HG03342 (cell line): ENCODE measurements around the gene VWDE.

ENCODE experiments used
- ATAC-seq: cut with Tn5 transposase; IDR thresholded peaks from one replicate; pipeline ENCODE4 v1.9.1; 2021; ENCODE audit warnings: mild to moderate bottlenecking, moderate library complexity; ENCODE audit not compliant: unreplicated experiment

The VWDE gene

DNA sequence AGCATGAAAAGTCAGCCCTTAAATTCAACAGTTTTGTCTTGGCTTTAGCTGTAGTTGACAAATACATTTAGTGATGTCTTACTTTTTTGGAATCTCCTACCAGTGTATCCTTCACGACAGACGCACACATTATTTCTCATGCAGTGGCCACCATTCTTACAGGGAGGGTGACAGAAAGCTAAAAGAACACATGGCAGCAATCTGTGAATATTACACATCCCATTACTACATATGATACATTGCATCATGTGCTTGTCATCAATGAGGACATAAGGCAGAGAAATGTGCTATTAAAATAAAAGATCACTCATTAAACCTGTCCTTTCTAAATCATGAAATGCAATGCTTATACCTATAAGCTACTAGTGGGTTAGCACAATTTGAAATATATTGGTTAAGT, 66.6 kb downstream of the VWDE start:
- ATAC-seq = no peak

DNA sequence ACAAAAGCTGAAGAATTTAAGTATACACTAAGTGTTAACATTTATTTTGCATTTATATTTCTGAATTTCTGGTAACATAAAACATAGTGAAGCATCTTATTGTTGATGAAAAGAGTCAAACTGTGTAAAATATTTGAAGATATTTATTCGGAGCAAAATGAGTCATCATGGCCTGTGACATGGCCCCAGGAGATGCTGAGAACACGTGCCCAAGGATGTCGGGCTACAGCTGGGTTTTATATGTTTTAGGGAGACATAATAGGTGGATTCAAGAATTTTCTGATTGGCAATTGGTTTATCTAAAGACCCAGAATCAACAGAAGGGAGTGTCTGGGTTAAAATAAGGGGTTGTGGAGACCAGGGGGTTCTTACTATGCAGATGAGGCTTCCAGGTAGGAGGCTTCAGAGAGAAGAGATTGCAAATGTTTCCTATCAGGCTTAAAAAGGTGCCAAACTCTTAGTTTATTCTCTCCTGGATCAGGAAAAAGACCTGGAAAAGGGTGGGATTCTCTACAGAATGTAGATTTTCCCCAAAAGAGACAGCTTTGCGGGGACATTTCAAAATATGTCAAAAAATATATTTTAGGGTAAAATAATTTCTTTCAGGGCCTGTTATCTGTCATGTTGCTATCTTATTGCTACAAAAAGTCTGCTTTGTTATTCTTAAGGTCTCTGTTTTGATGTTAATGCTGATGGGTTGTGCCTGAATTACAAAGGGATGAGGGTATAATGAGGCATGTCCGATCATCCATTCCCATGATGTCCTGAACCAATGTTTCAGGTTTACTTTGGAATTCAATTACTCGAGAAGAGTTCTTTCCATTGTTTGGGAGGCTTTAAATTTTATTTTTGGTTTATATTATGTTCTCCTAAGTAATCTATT, 74.5 kb downstream of the VWDE start:
- ATAC-seq = no peak

DNA sequence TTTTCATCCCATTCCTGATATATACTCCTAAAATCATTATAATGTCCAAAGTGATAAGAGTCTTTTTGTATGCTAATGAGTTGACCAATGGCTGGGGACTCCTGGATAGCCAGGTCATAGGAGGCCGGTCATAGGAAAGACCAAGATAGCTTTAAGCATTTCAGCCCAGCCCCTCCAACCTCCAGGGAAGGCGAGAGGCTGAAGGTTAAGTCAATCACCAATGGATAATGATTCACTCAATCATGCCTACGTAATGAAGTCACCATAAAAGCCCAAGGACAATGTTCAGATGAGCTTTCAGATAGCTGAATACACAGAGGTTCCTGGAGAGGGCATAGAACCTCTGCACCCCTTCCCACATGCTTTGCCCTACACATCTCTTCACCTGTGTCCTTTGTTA, 75.7 kb downstream of the VWDE start:
- no peak for ATAC-seq

DNA sequence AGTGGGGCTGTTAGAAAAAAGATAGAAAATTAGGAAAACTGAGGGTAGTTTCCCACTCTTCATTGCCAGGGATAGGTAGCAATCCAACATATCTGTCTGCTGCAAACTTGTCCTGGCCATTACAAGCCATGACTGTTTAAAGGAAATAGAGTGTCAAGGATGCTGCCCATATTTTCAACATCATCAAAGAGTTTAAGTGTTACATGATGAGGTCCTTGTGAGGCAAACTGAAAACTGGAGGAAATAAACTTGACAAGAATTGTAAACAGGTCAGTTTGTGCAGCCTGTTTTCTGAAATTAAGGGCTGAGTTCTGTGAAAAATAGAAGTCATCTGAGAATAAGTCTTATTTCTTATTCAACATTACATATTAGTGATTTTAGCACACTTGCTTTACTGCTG, 78.0 kb downstream of the VWDE start:
- ATAC-seq = no peak

DNA sequence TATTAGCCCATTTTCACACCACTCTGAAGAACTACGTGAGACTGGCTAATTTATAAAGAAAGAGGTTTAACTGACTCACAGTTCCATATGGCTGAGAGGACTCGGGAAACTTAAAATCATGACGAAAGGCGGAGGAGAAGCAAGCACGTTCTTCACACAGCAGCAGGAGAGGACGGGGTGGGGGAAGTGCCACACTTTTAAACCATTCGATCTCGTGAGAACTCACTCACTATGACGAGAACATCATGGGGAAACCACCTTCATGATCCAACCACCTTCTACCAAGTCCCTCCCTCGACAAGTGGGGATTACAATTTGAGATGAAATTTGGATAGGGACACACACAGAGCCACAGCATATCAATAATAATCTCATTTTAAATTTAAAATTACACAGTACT, 80.2 kb downstream of the VWDE start:
- ATAC-seq = no peak

DNA sequence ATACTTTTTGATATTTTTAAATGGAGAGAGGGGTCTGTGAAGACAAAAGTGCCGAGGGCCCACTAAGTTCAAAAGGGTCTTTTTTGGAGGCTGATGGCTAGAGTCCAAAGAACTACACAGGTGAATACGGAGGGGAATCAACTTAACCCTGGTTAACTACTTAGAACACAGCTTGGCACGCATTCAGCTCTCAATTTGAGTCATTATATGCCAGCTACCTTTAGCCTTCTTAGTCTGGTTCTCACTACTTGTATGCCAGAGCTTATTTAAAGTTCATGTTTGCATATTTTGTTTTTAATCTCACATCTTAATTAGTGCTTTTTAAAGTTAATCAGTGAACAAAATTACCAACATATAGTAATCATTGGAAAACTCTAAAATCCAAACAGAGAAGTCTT, 80.8 kb downstream of the VWDE start:
- peak; percentile 45 for ATAC-seq

DNA sequence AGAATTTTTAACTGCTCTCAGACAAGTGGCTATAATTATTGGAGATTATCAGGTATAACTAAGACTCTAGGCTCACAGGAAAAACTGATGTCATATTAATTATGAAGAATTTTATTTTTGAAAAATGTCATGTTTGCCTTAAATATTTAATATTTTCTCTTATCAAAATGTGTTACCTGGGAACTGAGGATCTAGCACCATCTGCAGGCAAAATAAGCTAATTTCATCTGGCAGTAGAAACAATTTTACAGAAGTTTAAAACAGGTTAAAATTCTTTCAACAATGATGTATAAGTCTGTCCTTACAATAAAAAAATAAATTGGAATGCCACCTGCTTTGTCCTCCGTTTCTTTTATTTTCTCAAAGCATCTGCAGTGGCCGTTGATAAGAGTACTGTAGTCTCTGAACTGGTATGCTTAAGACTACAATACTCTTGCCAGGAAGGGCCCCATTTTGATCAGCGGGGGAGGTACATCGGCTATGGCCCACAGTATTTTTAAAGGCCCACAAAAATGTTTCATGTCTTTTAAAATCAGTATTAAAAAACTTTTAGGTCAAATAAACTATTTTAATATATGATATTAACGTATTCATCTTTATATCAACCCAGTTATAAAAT, 81.3 kb downstream of the VWDE start:
- ATAC-seq = no peak

DNA sequence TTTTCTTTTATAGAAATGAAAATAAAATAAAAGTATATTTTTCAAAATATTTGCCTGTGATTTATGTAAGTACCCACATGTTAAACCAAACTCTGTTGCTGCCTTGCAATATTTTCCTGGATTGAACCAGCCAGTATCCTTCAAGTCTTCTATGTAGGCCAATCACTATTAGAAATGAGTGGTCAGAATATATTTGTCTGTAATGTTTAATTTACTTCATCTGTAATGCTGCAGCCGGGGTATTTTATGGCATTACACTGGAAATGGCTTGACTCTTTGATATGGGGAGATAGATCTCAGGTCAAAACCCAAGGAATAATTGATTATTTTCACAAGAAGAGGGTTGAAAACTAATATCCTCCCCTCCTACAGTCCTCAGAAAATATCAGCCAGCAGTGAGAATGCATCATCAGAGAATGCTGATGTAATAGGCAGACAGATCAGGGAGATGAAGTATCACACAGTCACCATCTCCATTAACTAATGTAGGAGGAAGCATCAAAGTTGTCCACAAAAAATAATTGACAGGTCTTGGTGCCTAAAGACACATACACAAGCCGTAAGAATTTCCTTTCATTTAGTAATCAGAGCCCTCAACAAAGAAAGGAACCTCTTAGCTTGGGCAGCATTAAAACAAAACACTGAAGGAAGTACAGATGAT, 82.5 kb downstream of the VWDE start:
- ATAC-seq = no peak

DNA sequence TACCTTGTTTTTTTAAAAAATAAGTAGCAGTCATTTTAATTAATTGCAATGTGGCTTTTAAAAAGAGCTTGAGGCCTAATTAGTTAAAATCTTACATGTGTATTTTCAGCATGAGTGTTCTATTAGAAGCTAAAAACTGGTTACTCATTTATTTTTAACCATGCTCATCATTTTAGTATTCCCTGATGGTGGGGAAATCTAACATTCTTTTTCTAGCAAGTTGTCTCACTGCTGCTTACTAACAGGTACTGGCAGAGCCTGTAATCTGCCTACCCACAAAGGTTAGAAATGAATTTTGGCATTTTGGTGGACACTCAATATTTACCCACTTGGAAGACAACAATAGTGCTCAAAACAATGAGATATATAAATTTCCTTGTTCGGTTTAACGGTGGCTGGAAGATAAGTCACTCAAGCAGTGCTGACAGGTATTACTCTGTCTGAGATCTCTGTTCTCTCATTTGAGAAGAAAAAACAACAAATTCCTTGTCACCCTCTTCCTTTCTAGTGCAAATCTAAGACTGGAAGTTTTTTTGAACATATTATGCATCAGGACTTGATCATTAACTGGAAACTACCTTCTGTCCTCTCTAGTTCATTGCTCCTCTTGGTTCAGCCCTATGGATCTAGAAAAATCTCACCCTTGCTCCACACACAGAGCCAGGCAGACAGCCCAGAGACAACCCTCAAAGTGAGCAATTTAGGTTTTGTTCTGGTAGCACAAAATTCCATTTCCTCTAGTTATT, 83.3 kb downstream of the VWDE start:
- ATAC-seq = no peak

DNA sequence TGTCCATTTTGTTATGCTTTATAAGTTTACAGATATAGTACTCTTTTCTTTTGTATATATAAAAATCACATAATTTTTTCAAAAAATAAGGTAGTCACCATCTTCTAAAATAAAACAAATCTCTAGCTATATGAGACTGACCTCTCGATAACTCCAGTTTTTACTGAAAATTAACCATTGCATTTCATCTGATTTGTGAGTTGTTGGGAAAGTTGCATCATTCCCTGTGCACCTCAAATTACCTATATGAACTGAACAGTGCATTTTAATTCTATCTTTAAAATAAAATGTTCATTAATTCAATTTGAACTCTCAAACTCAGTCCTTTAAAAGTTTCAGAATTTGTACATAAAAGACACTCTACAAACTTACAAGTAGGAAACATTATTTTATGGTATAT, 86.0 kb downstream of the VWDE start:
- ATAC-seq = no peak

DNA sequence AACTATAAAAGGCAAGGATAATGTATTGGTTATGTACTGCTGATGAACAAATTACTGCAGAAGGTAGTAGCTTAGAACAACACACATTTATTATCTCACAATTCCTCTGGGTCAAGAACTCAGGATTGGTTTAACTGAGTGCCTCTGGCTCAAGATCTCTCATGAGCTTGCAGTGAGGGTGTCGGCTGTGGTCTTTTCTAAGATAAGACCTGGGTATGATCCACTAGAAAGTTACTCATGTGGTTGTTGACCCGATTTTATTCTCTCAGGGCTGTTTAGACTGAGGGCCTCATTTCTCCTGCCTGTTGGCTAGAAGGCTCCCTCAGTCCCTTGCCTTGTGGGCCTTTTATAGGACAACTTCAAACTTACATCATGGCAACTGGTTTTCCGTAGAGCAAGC, 86.7 kb downstream of the VWDE start:
- ATAC-seq = no peak

DNA sequence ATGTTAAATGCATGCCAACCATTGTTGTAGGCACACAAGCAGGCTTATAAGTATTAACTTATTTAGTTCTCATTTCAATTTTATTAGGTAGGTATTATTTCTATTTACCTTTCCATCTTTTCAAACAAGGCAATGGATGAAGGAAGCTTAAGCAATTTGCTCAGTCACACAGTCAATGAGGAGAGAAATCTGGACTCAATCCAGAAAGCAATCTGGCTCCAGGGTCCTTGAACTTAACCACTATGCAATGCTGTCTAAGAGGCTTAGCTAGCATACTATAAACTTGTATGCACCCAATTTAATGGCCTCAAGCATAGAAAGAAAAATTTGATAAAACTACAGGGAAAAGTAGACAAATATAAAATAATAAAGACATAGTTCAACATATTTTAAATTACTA, 88.6 kb downstream of the VWDE start:
- no peak for ATAC-seq

DNA sequence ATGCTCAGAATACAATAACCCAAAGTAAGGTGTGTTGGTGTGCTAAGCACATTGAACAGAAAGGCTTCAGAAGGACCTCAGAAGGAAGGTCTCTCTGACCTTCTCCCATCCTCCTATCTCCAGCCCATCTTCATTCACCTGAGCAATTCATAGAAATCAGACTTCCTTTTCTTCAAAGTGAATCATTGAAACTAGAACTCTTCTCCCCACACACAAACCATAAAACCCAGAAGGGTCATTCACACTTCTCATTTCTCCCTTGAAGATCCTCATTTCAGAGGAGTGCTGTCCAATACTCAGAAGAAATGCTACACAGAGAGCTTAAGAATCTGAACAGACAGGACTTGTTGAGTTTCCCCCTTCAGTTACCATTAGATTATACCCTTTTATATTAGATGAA, 89.5 kb downstream of the VWDE start:
- peak; percentile 65 for ATAC-seq

DNA sequence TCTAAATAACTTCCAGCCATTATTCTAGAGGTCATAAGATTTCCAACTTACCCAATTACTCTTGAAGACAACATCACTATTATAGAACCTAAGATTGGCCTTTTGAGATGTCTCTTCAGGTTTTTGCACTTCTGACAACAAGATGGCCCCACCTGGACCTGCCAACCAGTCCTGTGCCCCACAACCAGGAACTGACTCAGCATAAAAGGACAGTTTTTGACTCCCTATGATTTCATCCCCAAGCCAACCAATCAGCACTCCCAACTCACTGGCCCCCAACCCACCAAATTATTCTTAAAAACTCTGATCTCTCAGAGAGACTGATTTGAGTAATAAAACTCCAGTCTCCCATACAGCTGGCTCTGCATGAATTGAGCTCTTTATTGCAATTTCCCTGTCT, 98.2 kb downstream of the VWDE start:
- no peak for ATAC-seq

DNA sequence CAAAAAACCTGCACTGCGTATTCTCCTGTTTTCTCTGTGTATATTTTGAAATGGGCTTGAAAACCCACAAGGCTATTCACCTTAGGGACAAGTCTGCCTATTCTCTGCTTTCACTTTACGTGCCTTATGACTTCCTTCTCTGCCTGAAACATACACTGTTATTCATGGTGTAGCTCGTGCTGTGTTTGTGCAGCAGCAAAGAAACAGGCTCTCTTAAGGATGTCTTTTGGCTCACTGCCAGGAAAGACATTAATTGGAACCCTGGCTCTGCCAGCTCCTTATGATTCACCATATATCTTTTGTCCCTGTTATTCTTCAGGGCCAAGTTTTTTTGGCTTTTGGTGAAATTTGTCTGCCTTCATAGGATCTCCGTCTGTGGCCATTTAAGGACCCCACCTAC, 100.2 kb downstream of the VWDE start:
- ATAC-seq = no peak

DNA sequence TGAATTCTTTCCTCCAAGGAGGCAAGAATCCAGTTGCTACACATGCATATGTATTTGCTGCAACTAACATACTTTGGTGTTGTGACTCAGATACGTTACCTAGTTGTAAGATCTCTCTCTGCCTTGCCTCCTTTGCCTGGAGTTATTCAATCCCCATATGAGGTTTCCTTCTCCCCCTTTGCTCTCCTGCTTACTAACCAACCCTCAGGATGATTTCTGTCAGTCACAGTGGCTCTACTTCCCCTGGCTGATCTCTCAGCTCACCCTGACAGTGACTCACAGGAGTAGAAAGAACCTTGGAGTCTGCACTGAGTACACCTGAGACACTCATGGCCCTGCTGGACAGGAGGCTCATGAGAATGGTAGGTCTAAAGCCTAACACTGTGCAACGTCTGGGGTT, 100.6 kb downstream of the VWDE start:
- no peak for ATAC-seq

DNA sequence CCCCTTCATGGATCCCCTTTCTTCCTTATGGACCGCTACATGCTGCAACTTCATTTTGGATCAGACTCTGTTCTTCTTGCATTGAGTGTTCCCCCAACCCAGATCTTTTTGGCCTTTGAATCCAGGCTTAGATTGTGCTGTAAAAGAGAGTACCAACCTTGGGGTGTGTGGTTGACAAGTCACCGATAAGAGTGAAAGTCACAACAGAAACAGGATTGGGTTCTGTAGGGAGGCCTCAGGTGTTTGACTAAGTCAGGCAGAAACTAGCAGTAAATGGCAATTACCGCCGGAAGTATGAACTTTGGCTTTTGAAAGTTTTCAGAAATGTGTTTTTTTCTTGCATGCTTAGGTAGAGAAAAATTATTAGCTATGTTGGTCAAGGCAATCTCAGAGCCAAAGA, 103.2 kb downstream of the VWDE start:
- no peak for ATAC-seq

DNA sequence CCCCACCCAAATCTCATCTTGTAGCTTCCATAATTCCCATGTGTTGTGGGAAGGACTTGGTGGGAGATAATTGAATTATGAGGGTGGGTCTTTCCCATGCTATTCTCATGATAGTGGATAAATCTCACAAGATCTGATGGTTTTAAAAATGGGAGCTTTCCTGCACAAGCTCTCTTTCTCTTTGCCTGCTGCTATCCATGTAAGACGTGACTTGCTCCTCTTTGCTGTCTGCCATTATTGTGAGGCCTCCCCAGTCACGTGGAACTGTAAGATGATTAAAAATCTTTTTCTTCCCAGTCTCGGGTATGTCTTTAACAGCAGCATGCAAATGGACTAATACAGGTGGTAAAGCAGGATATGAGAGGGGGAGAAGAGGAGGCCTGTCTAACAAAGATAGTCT, 104.3 kb downstream of the VWDE start:
- no peak for ATAC-seq

DNA sequence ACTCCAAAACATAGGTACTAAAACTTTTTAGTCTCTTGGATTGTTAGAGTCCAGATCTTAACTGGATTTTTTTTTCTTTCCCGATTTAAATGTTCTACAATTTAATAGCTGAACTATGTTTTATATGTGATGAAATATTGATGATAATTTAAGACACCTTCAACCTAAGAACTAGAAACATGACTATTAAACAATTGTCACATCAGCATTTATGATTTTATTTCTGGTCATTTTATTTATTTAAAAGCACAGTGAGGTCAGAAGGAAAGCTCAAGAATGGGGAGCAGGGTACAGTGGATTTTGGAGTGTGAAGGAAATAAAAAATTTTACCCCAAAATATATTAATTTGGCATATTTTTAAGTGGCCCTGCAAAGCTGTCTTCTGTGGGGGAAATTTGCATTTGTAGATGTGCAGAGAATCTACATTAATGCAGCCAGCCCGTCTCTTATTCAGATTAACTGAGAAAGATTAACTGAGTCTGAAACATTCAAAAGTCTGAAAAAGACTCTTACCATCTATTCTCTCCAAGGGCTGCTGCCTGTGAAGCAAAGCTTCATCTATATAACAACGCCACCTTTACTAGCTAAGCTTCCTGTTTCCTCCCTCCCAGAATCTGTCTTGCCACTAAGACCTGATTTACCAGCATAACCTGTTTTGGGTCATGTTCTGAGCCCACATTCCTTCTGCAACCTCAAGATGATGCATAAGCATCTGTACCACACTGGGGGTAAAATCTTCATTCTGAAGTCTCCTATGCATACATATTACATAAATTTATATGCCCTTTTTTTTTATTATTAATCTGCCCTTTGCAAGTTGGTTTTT, 106.2 kb downstream of the VWDE start:
- no peak for ATAC-seq

DNA sequence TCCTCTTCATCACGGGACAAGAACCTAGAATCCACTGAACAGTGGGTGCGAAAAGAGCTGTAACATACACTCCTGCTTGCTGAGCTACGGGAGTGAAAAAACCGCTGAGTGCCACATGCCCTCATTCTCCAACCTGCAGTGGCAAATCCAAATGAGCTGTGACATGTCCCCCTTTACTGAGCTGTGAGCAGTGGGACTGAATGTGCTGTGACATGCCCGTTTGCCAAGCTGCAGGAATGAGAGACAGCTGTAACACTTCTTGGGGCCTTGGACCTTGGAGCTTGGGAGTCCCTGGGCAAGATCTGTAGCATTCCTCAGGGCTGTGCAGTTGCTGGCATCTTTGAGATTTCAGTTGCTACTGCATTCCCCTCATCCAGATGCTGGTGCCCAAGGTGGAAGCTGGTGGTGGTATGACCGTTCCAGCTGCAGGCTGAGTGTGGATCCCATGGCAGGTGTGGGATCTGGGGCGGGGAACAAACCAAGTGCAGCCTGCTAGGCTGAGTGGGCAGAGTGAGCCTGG, 107.6 kb downstream of the VWDE start:
- ATAC-seq = no peak
